HG03378 (cell line): ENCODE data around the gene POLE.

Experiments used
- ATAC-seq: cut with Tn5 transposase; IDR thresholded peaks from one replicate; pipeline ENCODE4 v1.9.1; 2021; ENCODE audit warnings: mild to moderate bottlenecking, moderate library complexity; ENCODE audit not compliant: unreplicated experiment

POLE gene

DNA sequence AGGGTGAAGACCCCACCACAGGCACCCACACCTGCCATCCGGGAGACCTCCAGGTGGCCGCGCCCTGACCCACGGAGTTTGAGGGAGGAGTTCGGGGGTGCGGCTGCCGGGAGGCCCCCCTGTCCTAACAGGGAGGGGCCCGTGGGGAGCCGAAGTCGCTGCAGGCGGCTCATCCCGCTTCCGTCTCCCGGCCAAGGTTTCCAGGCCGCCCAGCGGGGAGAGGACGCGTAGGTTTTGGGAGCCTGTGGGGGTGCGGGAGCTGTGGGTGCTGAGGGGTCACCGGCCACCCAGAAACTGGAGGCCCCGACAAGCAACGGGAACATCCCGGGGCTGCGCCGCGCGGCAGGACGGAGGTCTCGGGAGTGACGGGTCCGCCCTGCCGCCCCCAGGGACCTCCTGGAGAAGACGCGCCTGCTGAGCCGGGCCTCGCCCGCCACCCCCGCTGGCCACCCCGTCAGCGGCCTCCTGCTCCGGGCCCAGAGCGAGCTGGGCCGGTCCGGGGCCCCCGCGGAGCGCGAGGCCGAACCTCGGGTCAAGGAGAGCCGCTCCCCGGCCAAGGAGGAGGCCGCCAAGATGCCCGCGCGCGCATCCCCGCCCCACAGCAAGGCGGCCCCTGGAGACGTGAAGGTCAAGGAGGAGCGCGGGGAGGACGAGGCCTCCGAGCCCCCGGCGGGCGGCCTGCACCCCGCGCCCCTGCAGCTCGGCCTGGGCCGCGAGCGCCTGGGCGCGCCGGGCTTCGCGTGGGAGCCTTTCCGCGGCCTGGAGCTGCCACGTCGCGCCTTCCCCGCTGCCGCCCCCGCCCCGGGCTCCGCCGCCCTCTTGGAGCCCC, 104.3 kb downstream of the POLE start:
- ATAC-seq, result no peak

DNA sequence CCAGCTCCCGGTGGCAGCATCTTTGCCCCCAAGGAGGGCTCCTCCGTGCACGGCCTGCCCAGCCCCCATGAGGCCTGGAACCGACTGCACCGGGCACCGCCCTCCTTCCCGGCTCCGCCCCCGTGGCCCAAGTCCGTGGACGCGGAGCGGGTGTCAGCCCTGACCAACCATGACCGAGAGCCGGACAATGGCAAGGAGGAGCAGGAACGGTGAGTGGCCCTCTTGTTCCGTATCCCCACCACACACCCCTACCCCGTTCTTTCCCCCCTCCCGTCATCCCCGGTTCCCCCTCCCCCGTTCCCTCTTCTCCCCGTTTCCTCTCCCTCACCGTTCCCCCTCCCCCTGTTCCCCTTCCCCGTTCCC, 105.1 kb downstream of the POLE start:
- no peak for ATAC-seq

DNA sequence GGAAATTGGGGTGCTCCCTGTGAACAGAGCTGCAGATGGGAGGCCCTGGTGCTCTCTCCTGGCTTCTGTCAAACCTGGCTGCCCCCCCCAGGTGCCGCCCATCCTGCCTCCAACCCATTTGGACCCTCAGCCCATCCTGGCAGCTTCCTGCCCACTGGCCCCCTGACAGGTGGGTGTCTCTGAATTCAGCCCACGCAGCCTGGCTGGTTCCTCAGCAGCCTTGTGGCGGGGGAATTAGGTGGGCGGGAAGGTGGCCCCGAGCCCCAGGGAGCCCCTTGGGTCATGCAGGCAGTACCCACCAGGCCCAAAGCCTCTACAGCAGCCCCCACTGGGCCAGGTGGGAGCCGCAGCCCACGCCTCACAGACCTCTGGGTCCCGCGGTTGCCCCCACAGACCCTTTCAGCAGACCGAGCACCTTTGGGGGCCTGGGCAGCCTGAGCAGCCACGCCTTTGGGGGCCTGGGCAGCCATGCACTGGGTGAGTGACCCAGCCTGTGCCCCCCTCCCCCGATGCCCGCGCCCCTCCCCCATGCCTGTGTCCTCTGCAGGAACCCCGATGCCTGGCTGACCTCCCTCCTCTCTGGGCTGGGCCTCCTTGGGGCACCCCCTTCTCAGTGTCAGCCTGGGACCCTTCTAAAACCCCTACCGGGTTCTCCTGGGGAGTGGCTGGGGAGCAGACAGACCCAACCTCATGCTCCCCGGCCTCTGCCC, 105.6 kb downstream of the POLE start:
- no peak for ATAC-seq

DNA sequence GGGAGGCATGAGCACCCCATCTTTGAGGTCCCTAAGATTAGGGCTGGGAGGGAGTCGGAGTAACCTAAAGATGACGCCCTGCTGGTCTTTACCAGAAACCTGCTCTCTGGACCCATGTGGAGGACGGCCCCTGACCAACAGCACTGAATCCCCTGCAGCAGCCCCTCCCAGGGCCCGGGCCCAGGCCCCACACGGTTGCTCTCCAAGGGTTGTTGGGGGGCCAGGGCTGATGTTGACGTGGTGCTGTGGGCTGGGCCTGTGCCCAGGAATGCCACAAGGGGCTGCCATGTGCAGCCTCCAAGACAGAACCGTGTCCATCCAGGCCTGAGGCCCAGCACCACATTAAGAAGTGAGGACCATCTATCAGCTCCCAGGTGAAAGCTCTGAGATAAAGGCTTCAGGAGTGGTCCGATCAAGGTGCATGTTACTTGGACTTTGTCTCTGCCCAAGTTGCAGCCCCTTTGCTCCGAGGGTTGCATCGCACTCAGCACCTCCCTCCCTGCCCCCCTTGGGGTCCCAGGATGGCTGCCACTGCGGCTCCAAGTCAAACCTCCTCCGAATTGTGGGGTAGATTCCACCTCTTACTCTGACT, 106.3 kb downstream of the POLE start:
- no peak for ATAC-seq

DNA sequence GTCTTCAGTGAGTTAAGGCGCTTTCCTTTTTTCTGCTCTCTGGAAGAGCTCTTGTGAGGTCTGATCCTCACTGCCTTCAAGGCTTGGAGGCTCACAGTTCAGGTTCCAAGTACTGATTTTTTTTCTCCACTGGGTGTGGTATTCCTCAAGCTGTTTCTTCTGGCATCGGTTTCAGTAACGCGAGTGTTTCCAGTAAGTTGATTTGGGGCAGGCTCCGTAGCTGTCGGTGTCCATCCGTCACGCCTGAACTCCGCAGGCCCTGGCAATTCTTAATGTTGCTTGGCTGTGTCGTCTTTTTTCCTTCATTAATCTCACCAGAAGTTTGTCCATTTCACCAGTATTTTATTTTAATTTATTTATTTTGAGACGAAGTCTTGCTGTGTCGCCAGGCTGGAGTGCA, 107.4 kb downstream of the POLE start:
- ATAC-seq, result no peak

DNA sequence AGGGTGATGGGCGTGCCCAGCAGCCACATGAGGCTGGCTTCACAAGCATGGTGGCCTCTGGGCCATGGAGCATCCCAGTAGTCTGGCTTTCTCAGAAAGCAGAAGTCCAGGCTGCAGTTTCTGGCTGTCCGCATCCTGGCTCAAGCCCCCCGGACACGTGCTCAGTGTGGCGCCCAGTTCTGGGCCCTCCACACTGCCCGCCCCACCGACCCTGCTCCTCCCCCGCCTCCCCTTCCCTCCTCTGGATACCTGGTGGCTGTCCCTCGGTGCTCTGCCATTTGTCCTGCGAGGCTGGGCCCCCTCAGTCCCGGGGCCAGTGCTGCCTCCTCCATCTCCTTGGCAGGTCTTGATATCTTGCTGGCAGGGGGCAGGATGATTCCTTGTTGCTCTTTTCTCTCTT, 108.3 kb downstream of the POLE start:
- no peak for ATAC-seq

DNA sequence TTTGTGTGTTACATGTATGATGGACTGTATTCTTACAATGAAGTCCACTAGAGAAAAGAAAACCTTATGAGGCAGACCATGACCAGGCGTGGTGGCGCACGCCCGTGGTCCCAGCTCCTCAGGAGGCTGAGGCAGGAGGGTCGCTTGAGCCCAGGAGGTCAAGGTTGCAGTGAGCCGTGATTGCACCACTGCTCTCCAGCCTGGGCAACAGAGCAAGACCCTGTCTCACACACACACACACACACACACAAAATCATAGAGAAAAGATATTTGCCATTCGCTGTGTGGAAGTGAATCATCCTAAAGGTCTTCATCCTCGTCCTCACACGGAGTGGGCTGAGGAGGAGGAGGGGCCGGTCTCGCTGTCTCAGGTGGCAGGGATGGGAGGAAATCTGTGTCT, 109.0 kb downstream of the POLE start:
- no peak for ATAC-seq

DNA sequence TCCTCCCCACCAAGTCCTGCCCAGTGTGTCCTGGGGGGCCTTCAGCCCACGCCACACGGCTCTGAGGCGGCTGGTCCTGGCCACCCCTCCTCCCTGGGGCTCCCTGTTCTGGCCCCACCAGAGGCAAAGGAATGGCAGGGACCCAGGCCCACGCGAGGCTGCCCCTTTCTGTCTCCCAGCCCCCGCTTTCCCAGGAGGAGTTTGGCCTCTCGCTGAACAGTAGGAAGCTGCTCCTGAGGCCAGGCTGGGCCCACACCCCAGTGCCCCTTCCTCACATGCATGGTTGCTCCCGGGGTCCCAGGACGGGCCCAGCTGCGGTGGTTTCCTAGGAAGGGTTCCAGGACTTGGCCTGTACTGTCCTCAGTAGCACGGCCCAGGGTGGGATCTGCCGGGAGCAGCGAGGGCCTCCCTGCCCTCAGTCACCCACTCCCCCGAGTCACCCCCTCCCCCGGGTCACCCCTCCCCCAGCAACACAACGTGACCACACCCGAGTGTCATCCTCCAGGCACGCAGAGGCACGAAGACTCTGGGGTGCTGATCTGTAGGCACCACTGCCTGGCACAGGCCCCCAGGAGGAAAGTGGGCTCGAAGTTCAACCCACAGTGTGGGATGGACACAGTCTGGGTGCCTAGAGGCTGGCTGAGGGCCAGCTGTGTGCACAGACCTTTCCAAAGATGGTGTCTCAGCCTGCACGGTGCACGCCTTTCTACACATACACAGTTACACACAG, 109.8 kb downstream of the POLE start:
- no peak for ATAC-seq

DNA sequence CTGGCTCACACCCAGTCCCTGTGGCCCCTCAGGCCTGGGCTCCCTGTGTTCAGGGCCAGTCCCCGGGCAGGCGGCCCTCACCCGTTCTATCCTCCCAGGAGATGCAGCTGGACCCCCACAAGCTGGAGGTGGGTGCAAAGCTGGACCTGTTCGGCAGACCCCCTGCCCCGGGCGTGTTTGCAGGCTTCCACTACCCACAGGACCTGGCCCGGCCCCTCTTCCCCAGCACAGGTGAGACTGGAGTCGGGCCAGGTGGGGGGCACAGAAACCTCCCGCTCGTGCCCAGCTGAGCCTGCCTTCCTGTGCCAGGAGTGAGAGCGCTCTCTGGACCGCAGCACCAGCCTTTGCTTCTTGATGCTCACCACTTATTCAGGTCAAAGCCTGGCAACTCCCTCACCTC, 110.4 kb downstream of the POLE start:
- no peak for ATAC-seq

DNA sequence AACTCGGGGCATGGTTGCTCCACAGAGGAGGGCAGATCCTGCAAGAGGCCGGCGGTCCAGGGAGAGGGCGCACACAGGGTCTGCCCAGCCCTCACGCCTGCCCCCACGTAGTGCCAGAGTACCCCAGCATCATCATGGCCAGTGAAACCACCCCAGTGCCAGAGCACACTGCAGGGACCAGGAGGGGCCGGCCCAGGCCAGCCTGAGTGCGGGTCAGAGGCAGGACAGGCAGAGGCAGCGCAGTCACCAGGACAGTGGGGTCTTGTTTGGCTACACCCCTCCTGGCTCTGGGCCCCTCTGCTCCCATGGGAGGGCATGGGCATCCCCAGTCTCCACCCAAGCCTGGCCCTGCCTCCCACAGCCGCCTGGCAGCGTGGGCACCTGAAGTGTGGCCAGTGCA, 111.5 kb downstream of the POLE start:
- ATAC-seq, result no peak

DNA sequence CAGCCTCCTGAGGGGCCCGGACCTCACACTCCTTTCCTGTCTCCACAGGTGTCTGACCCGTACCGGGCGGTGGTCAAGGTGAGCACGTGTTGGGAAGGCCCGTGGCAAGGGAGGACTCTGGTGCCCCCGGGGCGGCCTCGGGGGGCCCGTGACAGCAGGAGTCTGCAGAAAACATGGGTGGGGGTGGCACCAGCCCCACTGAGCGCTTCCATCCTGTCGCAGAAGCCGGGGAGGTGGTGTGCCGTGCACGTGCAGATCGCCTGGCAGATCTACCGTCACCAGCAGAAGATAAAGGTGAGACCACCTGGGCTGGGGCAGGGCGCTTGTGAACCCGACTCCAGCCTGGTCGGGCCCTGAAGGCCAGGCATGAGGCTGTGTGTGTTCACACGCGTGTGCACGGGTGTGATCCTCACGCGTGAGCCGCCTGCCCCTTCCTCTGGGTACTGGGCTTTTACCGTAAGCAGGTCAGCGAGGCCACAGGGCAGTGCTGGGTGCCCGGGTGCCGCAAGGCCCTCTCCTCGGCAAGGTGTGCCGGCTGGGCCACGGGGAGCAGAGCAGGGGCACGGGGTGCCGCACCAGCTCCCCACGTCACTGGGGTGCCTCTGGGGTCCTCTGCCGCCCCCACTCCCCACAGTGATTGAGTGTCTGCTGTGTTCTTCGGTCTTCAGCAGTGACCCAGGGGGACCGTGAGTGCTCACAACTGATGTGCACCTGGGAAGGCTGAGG, 112.7 kb downstream of the POLE start:
- ATAC-seq, result no peak
